K562 (cell line): ENCODE measurements around the gene S100A2.

Source experiments
- CBFA2T2 ChIP-seq: fragments of 450-650 bp; conservative IDR thresholded peaks from 2 replicates; pipeline ENCODE4 v1.6.1; 2017; ENCODE audit warnings: mild to moderate bottlenecking
- CTCF ChIP-seq, 3 experiments: IDR thresholded peaks in 2 of 3; conservative IDR thresholded peaks in 1 of 3; 2 replicates each; pipeline ENCODE4 v1.5.1; 2011 to 2012; ENCODE audit warnings: low read length in 3 of 3, mild to moderate bottlenecking in 3 of 3, control low read depth in 2 of 3, improper control_type of control experiment in 1 of 3, inconsistent platforms in 1 of 3, low read depth in 1 of 3, mixed read lengths in 1 of 3, moderate library complexity in 1 of 3; ENCODE audit not compliant: insufficient read depth in 2 of 3
- ELF1 ChIP-seq: fragments of 200-800 bp; sonication (Bioruptor generic); IDR thresholded peaks from 2 replicates; pipeline ENCODE4 v1.6.1; 2016; ENCODE audit warnings: missing genetic modification characterization, missing compliant biosample characterization
- EP300 ChIP-seq: IDR thresholded peaks from 2 replicates; pipeline ENCODE4 v1.6.1; 2012; ENCODE audit warnings: low read length, improper control_type of control experiment
- FOXP1 ChIP-seq: sonication (generic); formaldehyde crosslinking; IDR thresholded peaks from 2 replicates; pipeline ENCODE4 v1.8.0; 2022; ENCODE audit warnings: mild to moderate bottlenecking, missing genetic modification reagents
- HLTF ChIP-seq: fragments of 450-650 bp; IDR thresholded peaks from 2 replicates; pipeline ENCODE4 v1.6.1; 2016
- HNRNPLL ChIP-seq: fragments of 200-400 bp; formaldehyde crosslinking; IDR thresholded peaks from 2 replicates; pipeline ENCODE4 v1.6.1; 2017; ENCODE audit warnings: low read length, low read depth, mild to moderate bottlenecking; ENCODE audit not compliant: poor library complexity, severe bottlenecking
- RFX5 ChIP-seq: IDR thresholded peaks from 2 replicates; pipeline ENCODE4 v1.6.1; 2011; ENCODE audit warnings: low read depth, mild to moderate bottlenecking, improper control_type of control experiment, low read length
- RNF2 ChIP-seq: sonication (generic); IDR thresholded peaks from 2 replicates; pipeline ENCODE4 v1.6.1; 2016
- TCFL5 ChIP-seq: fragments of 250-450 bp; sonication (Bioruptor Pico); conservative IDR thresholded peaks from 2 replicates; pipeline ENCODE4 v1.6.1; 2021; ENCODE audit warnings: mild to moderate bottlenecking, moderate library complexity, matching md5 sums
- ZNF184 ChIP-seq: sonication (generic); formaldehyde crosslinking; IDR thresholded peaks from 2 replicates; pipeline ENCODE4 v1.5.0; 2020; ENCODE audit warnings: missing genetic modification reagents
- ZNF274 ChIP-seq: IDR thresholded peaks from 2 replicates; pipeline ENCODE4 v1.6.1; 2011; ENCODE audit warnings: low read depth, mild to moderate bottlenecking, low read length, moderate library complexity, borderline replicate concordance
- TF ChIP-seq, protein P1 (sequence below), 2 experiments: fragments of 450-650 bp; formaldehyde crosslinking in 1 of 2; IDR thresholded peaks; 2 replicates each; pipeline versions ENCODE4 v1.4.0 to v1.6.1; 2014 to 2020; ENCODE audit warnings: mild to moderate bottlenecking in 2 of 2, borderline replicate concordance in 1 of 2, low read depth in 1 of 2

GRCh38 chr1:153566414-153567371 lies 1.0 kb upstream of the S100A2 start:
- no peak for TF ChIP-seq CTCF (IDR thresholded peaks at IDR 0.05 in 2 of 3, conservative IDR thresholded peaks at IDR 0.05 in 1 of 3; ENCODE audit: insufficient read depth in 2 of 3, low read depth in 1 of 3, low read length in 3 of 3)
- no peak for TF ChIP-seq ELF1 (tag)
- TF ChIP-seq CBFA2T2: peak; percentile 75
- no peak for TF ChIP-seq HNRNPLL
- TF ChIP-seq, protein P1, sequence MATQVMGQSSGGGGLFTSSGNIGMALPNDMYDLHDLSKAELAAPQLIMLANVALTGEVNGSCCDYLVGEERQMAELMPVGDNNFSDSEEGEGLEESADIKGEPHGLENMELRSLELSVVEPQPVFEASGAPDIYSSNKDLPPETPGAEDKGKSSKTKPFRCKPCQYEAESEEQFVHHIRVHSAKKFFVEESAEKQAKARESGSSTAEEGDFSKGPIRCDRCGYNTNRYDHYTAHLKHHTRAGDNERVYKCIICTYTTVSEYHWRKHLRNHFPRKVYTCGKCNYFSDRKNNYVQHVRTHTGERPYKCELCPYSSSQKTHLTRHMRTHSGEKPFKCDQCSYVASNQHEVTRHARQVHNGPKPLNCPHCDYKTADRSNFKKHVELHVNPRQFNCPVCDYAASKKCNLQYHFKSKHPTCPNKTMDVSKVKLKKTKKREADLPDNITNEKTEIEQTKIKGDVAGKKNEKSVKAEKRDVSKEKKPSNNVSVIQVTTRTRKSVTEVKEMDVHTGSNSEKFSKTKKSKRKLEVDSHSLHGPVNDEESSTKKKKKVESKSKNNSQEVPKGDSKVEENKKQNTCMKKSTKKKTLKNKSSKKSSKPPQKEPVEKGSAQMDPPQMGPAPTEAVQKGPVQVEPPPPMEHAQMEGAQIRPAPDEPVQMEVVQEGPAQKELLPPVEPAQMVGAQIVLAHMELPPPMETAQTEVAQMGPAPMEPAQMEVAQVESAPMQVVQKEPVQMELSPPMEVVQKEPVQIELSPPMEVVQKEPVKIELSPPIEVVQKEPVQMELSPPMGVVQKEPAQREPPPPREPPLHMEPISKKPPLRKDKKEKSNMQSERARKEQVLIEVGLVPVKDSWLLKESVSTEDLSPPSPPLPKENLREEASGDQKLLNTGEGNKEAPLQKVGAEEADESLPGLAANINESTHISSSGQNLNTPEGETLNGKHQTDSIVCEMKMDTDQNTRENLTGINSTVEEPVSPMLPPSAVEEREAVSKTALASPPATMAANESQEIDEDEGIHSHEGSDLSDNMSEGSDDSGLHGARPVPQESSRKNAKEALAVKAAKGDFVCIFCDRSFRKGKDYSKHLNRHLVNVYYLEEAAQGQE (IDR thresholded peaks at IDR 0.05; ENCODE audit: borderline replicate concordance): peak; percentile 50
- TF ChIP-seq, protein P1 (CRISPR knock-in tag; IDR thresholded peaks at IDR 0.05; ENCODE audit: low read depth): no peak
- no peak for TF ChIP-seq ZNF274
- TF ChIP-seq RFX5: no peak
- TF ChIP-seq EP300: peak; percentile 80
- TF ChIP-seq FOXP1 (CRISPR knock-in tag): no peak
- no peak for TF ChIP-seq ZNF184 (CRISPR knock-in tag)
- TF ChIP-seq TCFL5: no peak
- TF ChIP-seq HLTF: 0 out of 2 replicates have a peak, but pooled peaks have one; percentile 53
- peak; percentile 93 for TF ChIP-seq RNF2
